ENCODE data around the gene INF2.
A peak's percentile ranks its signal among the peaks of the same experiment; 100 is the strongest.

Gene INF2

GRCh38 chr14:104690861-104691455, 1.5 kb downstream of the INF2 start:
- H3K4me3 ChIP-seq (ENCODE audit: low read depth, low read length): peak overlapping the region; percentile 100
- peaks cover 65% of the 10 kb centered on the region for H3K79me2 ChIP-seq (ENCODE audit: control insufficient read depth, insufficient read depth, low read length, unreplicated experiment)
- peak overlapping the region; percentile 70; the same call in 1 of the 2 replicates for H3K27ac ChIP-seq (ENCODE audit: low read depth, low read length)
- H3K36me3 ChIP-seq (ENCODE audit: insufficient read depth, low read length): peaks cover 2% of the 10 kb centered on the region; the same call in 1 of the 2 replicates
- peaks cover 56% of the 10 kb centered on the region for H3K4me1 ChIP-seq (ENCODE audit: control insufficient read depth, insufficient read depth, low read length, unreplicated experiment)
- no peaks in the 10 kb centered on the region for H3K27me3 ChIP-seq (ENCODE audit: insufficient read depth, low read length)
- no peak overlapping the region for H2AFZ ChIP-seq (ENCODE audit: low read length, unreplicated experiment)

GRCh38 chr14:104691546-104692260, 2.3 kb downstream of the INF2 start:
- H3K4me1 ChIP-seq (ENCODE audit: control insufficient read depth, insufficient read depth, low read length, unreplicated experiment): peaks cover 56% of the 10 kb centered on the region
- H3K27ac ChIP-seq (ENCODE audit: low read depth, low read length): no peak overlapping the region
- no peak overlapping the region for H2AFZ ChIP-seq (ENCODE audit: low read length, unreplicated experiment)
- H3K27me3 ChIP-seq (ENCODE audit: insufficient read depth, low read length): no peaks in the 10 kb centered on the region
- peaks cover 73% of the 10 kb centered on the region for H3K79me2 ChIP-seq (ENCODE audit: control insufficient read depth, insufficient read depth, low read length, unreplicated experiment)
- H3K36me3 ChIP-seq (ENCODE audit: insufficient read depth, low read length): peaks cover 2% of the 10 kb centered on the region; the same call in 1 of the 2 replicates
- peak overlapping the region; percentile 100 for H3K4me3 ChIP-seq (ENCODE audit: low read depth, low read length)

GRCh38 chr14:104692261-104692938, 3.0 kb downstream of the INF2 start:
- H3K4me1 ChIP-seq (ENCODE audit: control insufficient read depth, insufficient read depth, low read length, unreplicated experiment): peaks cover 58% of the 10 kb centered on the region
- no peak overlapping the region for H2AFZ ChIP-seq (ENCODE audit: low read length, unreplicated experiment)
- H3K79me2 ChIP-seq (ENCODE audit: control insufficient read depth, insufficient read depth, low read length, unreplicated experiment): peaks cover 80% of the 10 kb centered on the region
- peaks cover 2% of the 10 kb centered on the region; the same call in 1 of the 2 replicates for H3K36me3 ChIP-seq (ENCODE audit: insufficient read depth, low read length)
- H3K27me3 ChIP-seq (ENCODE audit: insufficient read depth, low read length): no peaks in the 10 kb centered on the region
- H3K27ac ChIP-seq (ENCODE audit: low read depth, low read length): no peak overlapping the region
- no peak overlapping the region; the same call in 1 of the 2 replicates for H3K4me3 ChIP-seq (ENCODE audit: low read depth, low read length)

GRCh38 chr14:104692939-104693315, 3.5 kb downstream of the INF2 start:
- Histone ChIP-seq H3K4me1 (ENCODE audit: control insufficient read depth, insufficient read depth, low read length, unreplicated experiment) (peaks cover 57% of the 10 kb centered on the region), H3K27ac (ENCODE audit: low read depth, low read length) (no peak overlapping the region), H2AFZ (ENCODE audit: low read length, unreplicated experiment) (no peak overlapping the region), H3K4me3 (ENCODE audit: low read depth, low read length) (no peak overlapping the region; the same call in 1 of the 2 replicates), H3K27me3 (ENCODE audit: insufficient read depth, low read length) (no peaks in the 10 kb centered on the region), H3K79me2 (ENCODE audit: control insufficient read depth, insufficient read depth, low read length, unreplicated experiment) (peaks cover 85% of the 10 kb centered on the region), H3K36me3 (ENCODE audit: insufficient read depth, low read length) (peaks cover 2% of the 10 kb centered on the region; the same call in 1 of the 2 replicates)

- Histone ChIP-seq H3K4me1 (ENCODE audit: control insufficient read depth, insufficient read depth, low read length, unreplicated experiment) (peaks cover 50% of the 10 kb centered on the region), H2AFZ (ENCODE audit: low read length, unreplicated experiment) (no peak overlapping the region), H3K27me3 (ENCODE audit: insufficient read depth, low read length) (no peaks in the 10 kb centered on the region), H3K79me2 (ENCODE audit: control insufficient read depth, insufficient read depth, low read length, unreplicated experiment) (peaks cover 93% of the 10 kb centered on the region), H3K4me3 (ENCODE audit: low read depth, low read length) (no peak overlapping the region), H3K36me3 (ENCODE audit: insufficient read depth, low read length) (peaks cover 2% of the 10 kb centered on the region; the same call in 1 of the 2 replicates), H3K27ac (ENCODE audit: low read depth, low read length) (no peak overlapping the region)
These were observed 4.3 kb downstream of the INF2 start for GRCh38 chr14:104693482-104694431.

- H2AFZ ChIP-seq (ENCODE audit: low read length, unreplicated experiment): no peak overlapping the region
- H3K79me2 ChIP-seq (ENCODE audit: control insufficient read depth, insufficient read depth, low read length, unreplicated experiment): peaks cover 99% of the 10 kb centered on the region
- H3K4me3 ChIP-seq (ENCODE audit: low read depth, low read length): no peak overlapping the region
- peaks cover 45% of the 10 kb centered on the region for H3K4me1 ChIP-seq (ENCODE audit: control insufficient read depth, insufficient read depth, low read length, unreplicated experiment)
- H3K36me3 ChIP-seq (ENCODE audit: insufficient read depth, low read length): peaks cover 2% of the 10 kb centered on the region; the same call in 1 of the 2 replicates
- no peaks in the 10 kb centered on the region for H3K27me3 ChIP-seq (ENCODE audit: insufficient read depth, low read length)
- H3K27ac ChIP-seq (ENCODE audit: low read depth, low read length): no peak overlapping the region
These were observed 5.1 kb downstream of the INF2 start for GRCh38 chr14:104694475-104694950.

GRCh38 chr14:104694991-104695659, 5.7 kb downstream of the INF2 start:
- Histone ChIP-seq H3K27me3 (ENCODE audit: insufficient read depth, low read length) (no peaks in the 10 kb centered on the region), H3K4me3 (ENCODE audit: low read depth, low read length) (no peak overlapping the region), H3K79me2 (ENCODE audit: control insufficient read depth, insufficient read depth, low read length, unreplicated experiment) (peaks cover 99% of the 10 kb centered on the region), H3K4me1 (ENCODE audit: control insufficient read depth, insufficient read depth, low read length, unreplicated experiment) (peaks cover 45% of the 10 kb centered on the region), H2AFZ (ENCODE audit: low read length, unreplicated experiment) (no peak overlapping the region), H3K36me3 (ENCODE audit: insufficient read depth, low read length) (peaks cover 2% of the 10 kb centered on the region; the same call in 1 of the 2 replicates), H3K27ac (ENCODE audit: low read depth, low read length) (no peak overlapping the region)

GRCh38 chr14:104695660-104696000, 6.2 kb downstream of the INF2 start:
- peaks cover 98% of the 10 kb centered on the region for H3K79me2 ChIP-seq (ENCODE audit: control insufficient read depth, insufficient read depth, low read length, unreplicated experiment)
- H3K4me3 ChIP-seq (ENCODE audit: low read depth, low read length): no peak overlapping the region
- no peaks in the 10 kb centered on the region for H3K27me3 ChIP-seq (ENCODE audit: insufficient read depth, low read length)
- H3K36me3 ChIP-seq (ENCODE audit: insufficient read depth, low read length): peaks cover 2% of the 10 kb centered on the region; the same call in 1 of the 2 replicates
- peaks cover 42% of the 10 kb centered on the region for H3K4me1 ChIP-seq (ENCODE audit: control insufficient read depth, insufficient read depth, low read length, unreplicated experiment)
- H2AFZ ChIP-seq (ENCODE audit: low read length, unreplicated experiment): no peak overlapping the region
- no peak overlapping the region for H3K27ac ChIP-seq (ENCODE audit: low read depth, low read length)

- no peak overlapping the region for H2AFZ ChIP-seq (ENCODE audit: low read length, unreplicated experiment)
- no peaks in the 10 kb centered on the region for H3K27me3 ChIP-seq (ENCODE audit: insufficient read depth, low read length)
- H3K79me2 ChIP-seq (ENCODE audit: control insufficient read depth, insufficient read depth, low read length, unreplicated experiment): peaks cover 92% of the 10 kb centered on the region
- H3K27ac ChIP-seq (ENCODE audit: low read depth, low read length): no peak overlapping the region
- H3K36me3 ChIP-seq (ENCODE audit: insufficient read depth, low read length): no peaks in the 10 kb centered on the region; the same call in 1 of the 2 replicates
- H3K4me3 ChIP-seq (ENCODE audit: low read depth, low read length): no peak overlapping the region
- peaks cover 30% of the 10 kb centered on the region for H3K4me1 ChIP-seq (ENCODE audit: control insufficient read depth, insufficient read depth, low read length, unreplicated experiment)
These were observed 7.4 kb downstream of the INF2 start for GRCh38 chr14:104696671-104697316.

All from ACC112 (cell line).